Endothelial cell (in vitro differentiated cells): Measurements from ENCODE around the gene INKA1. TPM values are rescaled to one million over a fixed set of nuclear protein-coding genes. Genes with fewer than 3 reads are reported as not detected.

ENCODE experiments used
- DNase-seq: peaks from one replicate; pipeline ENCODE4 v3.0.0; 2021; ENCODE audit warnings: low spot score
- H3K27ac Mint-ChIP-seq: one replicate; pipeline ENCODE4 v1.8.0; 2021; ENCODE audit warnings: mixed read lengths, inconsistent platforms; ENCODE audit not compliant: unreplicated experiment
- H3K27me3 Mint-ChIP-seq: one replicate; pipeline ENCODE4 v1.8.0; 2021; ENCODE audit warnings: mild to moderate bottlenecking, moderate library complexity, mixed read lengths, inconsistent platforms; ENCODE audit not compliant: unreplicated experiment
- H3K36me3 Mint-ChIP-seq: one replicate; pipeline ENCODE4 v1.8.0; 2021; ENCODE audit warnings: mild to moderate bottlenecking, low read depth, mixed read lengths, inconsistent platforms; ENCODE audit not compliant: unreplicated experiment
- H3K4me1 Mint-ChIP-seq: one replicate; pipeline ENCODE4 v1.8.0; 2021; ENCODE audit warnings: mild to moderate bottlenecking, mixed read lengths, inconsistent platforms; ENCODE audit not compliant: unreplicated experiment
- H3K4me3 Mint-ChIP-seq: one replicate; pipeline ENCODE4 v1.8.0; 2021; ENCODE audit warnings: mild to moderate bottlenecking, mixed read lengths, inconsistent platforms; ENCODE audit not compliant: unreplicated experiment
- H3K9me3 Mint-ChIP-seq: one replicate; pipeline ENCODE4 v1.8.0; 2021; ENCODE audit warnings: mixed read lengths, inconsistent platforms; ENCODE audit not compliant: unreplicated experiment
- total RNA-seq: library from RNA; stranded (reverse); fragmentation: NEBNext Ultra II Directional; extraction: Animal tissue kit (Norgen Biotek cat#: 25700); gene quantifications from one replicate; pipeline ENCODE4 v1.2.1, GENCODE V29; 2021; ENCODE audit not compliant: unreplicated experiment
- TF ChIP-seq, protein P1 (sequence below): fragments of 200-600 bp; sonication (generic); IDR thresholded peaks from one replicate; pipeline ENCODE4 v1.5.0; 2021; ENCODE audit warnings: antibody characterized with exemption; ENCODE audit not compliant: unreplicated experiment

INKA1 gene
- total RNA-seq, 1 donor from 2014 or later = 57.6 TPM

DNA sequence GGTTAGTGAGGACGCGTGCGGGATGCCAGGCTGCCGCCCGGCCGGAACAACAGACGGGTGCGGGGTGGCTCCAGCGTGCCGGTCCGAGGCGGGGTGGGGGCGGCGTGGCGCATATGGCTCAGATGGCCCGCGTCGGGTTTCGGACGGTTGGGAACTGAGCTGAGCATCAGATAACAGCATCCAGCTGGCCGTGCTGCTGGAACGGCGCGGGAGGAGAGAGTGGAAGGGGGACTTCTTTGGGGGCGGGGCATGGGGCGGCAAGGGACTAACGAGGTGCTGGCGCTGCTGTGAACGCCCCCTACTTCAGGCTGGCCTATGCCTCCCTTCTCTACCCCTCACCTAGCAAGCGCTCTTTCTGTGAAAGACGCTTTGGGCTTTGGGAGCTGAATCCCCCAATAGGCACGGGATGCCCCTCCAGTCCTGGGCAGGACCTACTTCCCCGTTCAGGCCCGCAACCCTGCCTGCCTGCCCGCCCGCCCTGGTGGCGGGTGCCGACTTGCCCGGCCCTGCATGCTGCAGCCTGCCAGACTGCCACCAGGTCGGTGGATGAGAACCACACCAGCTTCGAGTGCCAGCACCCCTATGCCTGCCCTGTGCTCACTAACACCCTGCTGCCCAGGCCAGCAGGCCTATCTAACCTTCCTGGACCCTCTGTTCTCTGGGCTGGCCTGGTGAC lies 542 bp downstream of the INKA1 start:
- peaks cover 12% of the 10 kb centered on the region for H3K27me3 Mint-ChIP-seq
- peaks cover 52% of the 10 kb centered on the region for H3K4me1 Mint-ChIP-seq
- TF ChIP-seq, protein P1, sequence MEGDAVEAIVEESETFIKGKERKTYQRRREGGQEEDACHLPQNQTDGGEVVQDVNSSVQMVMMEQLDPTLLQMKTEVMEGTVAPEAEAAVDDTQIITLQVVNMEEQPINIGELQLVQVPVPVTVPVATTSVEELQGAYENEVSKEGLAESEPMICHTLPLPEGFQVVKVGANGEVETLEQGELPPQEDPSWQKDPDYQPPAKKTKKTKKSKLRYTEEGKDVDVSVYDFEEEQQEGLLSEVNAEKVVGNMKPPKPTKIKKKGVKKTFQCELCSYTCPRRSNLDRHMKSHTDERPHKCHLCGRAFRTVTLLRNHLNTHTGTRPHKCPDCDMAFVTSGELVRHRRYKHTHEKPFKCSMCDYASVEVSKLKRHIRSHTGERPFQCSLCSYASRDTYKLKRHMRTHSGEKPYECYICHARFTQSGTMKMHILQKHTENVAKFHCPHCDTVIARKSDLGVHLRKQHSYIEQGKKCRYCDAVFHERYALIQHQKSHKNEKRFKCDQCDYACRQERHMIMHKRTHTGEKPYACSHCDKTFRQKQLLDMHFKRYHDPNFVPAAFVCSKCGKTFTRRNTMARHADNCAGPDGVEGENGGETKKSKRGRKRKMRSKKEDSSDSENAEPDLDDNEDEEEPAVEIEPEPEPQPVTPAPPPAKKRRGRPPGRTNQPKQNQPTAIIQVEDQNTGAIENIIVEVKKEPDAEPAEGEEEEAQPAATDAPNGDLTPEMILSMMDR = no peak
- H3K4me3 Mint-ChIP-seq = peak overlapping the region; percentile 90
- peak; percentile 51 for DNase-seq
- no peak overlapping the region for H3K27ac Mint-ChIP-seq
- H3K9me3 Mint-ChIP-seq = no peaks in the 10 kb centered on the region
- peaks cover 11% of the 10 kb centered on the region for H3K36me3 Mint-ChIP-seq

DNA sequence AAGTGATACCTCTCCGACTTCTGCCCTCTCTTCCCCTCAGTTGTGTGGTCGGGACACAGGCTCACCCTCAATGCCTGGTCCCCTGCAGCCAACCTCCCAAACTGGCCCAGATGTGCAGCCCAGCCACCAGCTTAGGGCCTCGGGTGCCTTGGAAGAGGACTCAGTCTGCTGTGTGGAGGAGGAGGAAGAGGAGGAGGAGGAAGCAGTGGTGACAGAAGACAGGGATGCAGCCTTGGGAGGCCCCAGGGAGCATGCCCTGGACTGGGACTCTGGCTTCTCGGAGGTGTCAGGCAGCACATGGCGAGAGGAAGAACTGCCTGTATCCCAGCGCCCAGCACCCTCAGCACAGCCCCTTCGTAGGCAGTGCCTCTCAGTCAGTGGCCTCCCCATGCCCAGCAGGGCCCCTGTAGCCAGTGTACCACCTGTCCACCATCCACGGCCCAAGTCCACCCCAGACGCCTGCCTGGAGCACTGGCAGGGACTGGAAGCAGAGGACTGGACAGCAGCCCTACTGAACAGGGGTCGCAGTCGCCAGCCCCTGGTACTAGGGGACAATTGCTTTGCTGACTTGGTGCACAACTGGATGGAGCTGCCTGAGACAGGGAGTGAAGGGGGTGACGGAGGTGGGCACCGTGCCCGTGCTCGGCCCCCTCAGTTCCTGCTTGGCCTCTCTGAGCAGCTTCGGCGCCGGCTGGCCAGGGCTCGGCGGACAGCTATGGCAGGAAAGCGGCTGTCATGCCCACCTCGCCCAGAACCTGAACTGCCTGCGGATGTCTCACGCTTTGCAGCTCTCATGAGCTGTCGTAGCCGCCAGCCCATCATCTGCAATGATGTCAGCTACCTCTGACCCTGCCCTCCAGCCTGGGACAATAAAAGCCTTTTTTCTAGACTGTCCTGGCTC lies 1.3 kb downstream of the INKA1 start:
- peaks cover 12% of the 10 kb centered on the region for H3K27me3 Mint-ChIP-seq
- H3K36me3 Mint-ChIP-seq = peaks cover 11% of the 10 kb centered on the region
- H3K9me3 Mint-ChIP-seq = no peaks in the 10 kb centered on the region
- H3K27ac Mint-ChIP-seq = peak overlapping the region; percentile 90
- no peak for DNase-seq
- H3K4me1 Mint-ChIP-seq = peaks cover 54% of the 10 kb centered on the region
- peak overlapping the region; percentile 90 for H3K4me3 Mint-ChIP-seq
- TF ChIP-seq, protein P1 = no peak

DNA sequence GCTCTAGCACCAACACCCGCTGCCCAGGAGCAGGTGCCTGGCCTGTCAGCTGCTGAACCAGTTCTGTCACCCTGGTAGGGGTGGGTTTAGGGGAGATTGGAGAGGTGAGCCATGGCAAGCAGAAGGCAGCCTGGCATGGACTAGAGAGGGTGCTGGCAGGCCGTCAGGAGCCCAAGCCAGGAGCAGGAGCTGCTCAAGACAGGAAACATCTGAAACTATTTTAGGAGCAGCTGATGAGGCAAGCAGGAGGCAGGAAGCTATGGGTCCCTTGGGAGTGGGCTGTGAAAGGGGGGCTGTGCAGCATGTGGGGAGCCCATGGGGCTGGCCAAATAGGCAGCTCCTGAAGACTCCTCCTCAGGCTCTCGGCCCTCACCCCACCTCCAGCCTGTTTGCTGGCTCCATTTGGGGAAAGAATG lies 2.3 kb downstream of the INKA1 start:
- peak overlapping the region; percentile 87 for H3K4me3 Mint-ChIP-seq
- H3K27me3 Mint-ChIP-seq = peaks cover 12% of the 10 kb centered on the region
- H3K4me1 Mint-ChIP-seq = peaks cover 57% of the 10 kb centered on the region
- H3K36me3 Mint-ChIP-seq = peaks cover 11% of the 10 kb centered on the region
- H3K27ac Mint-ChIP-seq = peak overlapping the region; percentile 90
- peak; percentile 46 for DNase-seq
- TF ChIP-seq, protein P1 = no peak
- H3K9me3 Mint-ChIP-seq = no peaks in the 10 kb centered on the region

DNA sequence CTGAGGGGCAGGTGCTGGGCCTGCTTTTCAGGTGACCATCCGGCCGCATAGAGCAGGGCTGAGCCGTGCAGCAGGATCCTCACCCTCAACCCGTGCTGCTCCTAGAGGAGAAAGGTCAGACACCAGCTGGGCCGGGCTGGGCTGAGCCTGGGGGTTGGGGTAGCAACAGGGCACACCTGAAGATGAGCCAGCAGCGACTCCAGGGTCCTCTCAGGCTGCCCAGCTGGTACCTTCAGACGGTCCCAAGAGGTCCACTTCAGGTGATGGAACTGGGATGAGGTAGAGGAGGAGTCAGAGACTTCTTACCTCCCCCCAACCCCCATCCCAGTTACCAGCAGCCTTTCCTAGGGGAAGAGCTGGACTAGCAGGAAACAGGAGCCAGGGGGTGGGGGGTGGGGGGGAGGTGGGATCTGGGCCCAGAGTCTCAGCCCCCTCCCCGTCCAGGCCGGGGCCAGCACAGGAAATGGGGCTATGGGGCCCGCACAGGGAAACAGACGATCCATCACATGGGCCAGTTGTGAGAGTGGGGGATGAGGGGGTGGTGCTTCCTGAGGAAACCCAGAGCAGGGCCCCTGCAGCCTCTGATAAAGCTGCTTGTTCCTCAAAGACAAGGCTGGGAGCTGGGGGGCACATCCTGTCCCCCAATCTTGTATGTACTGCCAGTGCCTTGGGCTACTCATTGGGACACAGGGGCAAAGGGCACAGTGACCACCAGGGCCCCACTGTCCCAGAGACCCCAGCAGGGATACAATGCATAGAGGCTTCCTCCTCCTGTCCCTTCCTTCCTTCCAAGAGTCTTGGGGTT lies 3.0 kb downstream of the INKA1 start:
- peaks cover 57% of the 10 kb centered on the region for H3K4me1 Mint-ChIP-seq
- peak overlapping the region; percentile 98 for H3K27ac Mint-ChIP-seq
- H3K4me3 Mint-ChIP-seq = peak overlapping the region; percentile 87
- peak; percentile 80 for DNase-seq
- TF ChIP-seq, protein P1 = no peak
- H3K27me3 Mint-ChIP-seq = peaks cover 12% of the 10 kb centered on the region
- H3K9me3 Mint-ChIP-seq = no peaks in the 10 kb centered on the region
- peaks cover 13% of the 10 kb centered on the region for H3K36me3 Mint-ChIP-seq
